A549 treated with GW870086 at 1 μM for 4 hours (cell line): ENCODE measurements around the gene NFU1. TPM values are rescaled to one million over a fixed set of nuclear protein-coding genes. Genes with fewer than 3 reads are reported as not detected.

Experiments used
- total RNA-seq: library from RNA; stranded (reverse); fragments of 200-300 nt; extraction: Qiagen RNA extraction; gene quantifications from 5 replicates; pipeline ENCODE4 v1.2.3, GENCODE V29; 2022; ENCODE audit warnings: low read depth

Gene NFU1
- total RNA-seq: 41.1 to 53.1 TPM (median 46.6 TPM) in 5 replicates

GRCh38 chr2:69436938-69437750 is at the start of gene NFU1:
NFU1 (minus strand) TSS chr2:69437435; CDS start chr2:69437422, 13 bp downstream.

GRCh38 chr2:69386789-69387734 is 50.2 kb downstream of the NFU1 start, which contains the start of gene GFPT1:
GFPT1 (minus strand) TSS chr2:69387227; CDS start chr2:69387071, 156 bp downstream.

Other genes starting within 250 kb of the NFU1 start
- gene GFPT1, start 50.2 kb downstream of the NFU1 start, total RNA-seq: 16.4 to 27.4 TPM (median 23.2 TPM) in 5 replicates
- gene AAK1, start 206.3 kb upstream of the NFU1 start, total RNA-seq: 9.5 to 17.9 TPM (median 14.5 TPM) in 5 replicates